ENCODE measurements around the gene KRTAP10-11.

DNA sequence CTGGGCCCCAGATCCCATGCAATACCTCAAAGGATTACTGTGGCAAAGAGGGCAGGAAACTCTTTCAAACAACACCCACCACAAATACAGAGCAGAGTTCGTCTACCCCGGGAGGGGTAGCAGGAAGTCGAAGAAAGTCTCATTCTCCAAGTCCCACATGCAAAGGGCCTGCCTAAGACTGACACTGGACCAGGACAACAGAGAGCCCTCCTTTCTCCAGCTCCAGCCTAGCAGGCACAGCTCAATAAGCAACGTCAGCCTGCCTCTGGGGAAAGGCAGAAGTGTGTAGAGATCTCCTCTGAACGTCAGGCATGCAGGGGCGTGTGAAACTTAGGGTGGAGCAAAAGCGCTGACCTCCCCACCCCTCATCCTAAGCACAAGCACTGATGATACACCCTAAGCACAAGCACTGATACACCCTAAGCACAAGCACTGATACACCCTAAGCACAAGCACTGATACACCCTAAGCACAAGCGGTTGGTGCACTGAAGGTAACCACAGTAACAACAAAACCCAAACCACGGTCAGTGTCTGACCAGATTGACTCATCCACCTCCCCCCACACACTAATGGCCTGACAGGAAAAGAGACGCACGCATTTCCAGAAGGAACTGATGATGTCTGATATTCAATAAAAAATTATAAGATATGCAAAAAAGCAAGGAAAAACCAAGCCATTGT, 12.8 kb downstream of the KRTAP10-11 start:
- no peak for TF ChIP-seq GATA2 (IDR thresholded peaks at IDR 0.05; ENCODE audit: low read depth, low read length)
- TF ChIP-seq GATA3 (IDR thresholded peaks at IDR 0.05; ENCODE audit: low read depth, low read length), result no peak

All from SH-SY5Y (cell line).